ENCODE results near the gene PPP1R2.
"Not testable (repeated sequence)": the region's sequence is repeated elsewhere in the genome, so short reads cannot be mapped to it uniquely, and the experiment has no call there.

PPP1R2 gene

GRCh38 chr3:195537995-195538394 is 5.1 kb downstream of the PPP1R2 start:
- DNase-seq (ENCODE audit: low read depth), result no peak

- no peak for DNase-seq (ENCODE audit: low read depth)
Measured at GRCh38 chr3:195535293-195535692, 7.8 kb downstream of the PPP1R2 start.

- DNase-seq (ENCODE audit: low read depth), result no peak
Measured at GRCh38 chr3:195532834-195533233, 10.3 kb downstream of the PPP1R2 start.

GRCh38 chr3:195532345-195532744 is 10.8 kb downstream of the PPP1R2 start:
- no peak for DNase-seq (ENCODE audit: low read depth)

- DNase-seq (ENCODE audit: low read depth), result no peak
Measured at GRCh38 chr3:195531683-195532082, 11.4 kb downstream of the PPP1R2 start.

GRCh38 chr3:195526492-195526891 is 16.6 kb downstream of the PPP1R2 start:
- DNase-seq (ENCODE audit: low read depth), result no peak

- no peak for DNase-seq (ENCODE audit: low read depth)
Measured at GRCh38 chr3:195524171-195524896, 18.8 kb downstream of the PPP1R2 start.

GRCh38 chr3:195522254-195523023 is 20.7 kb downstream of the PPP1R2 start:
- no peak for DNase-seq (ENCODE audit: low read depth)

GRCh38 chr3:195517030-195517429 is 26.1 kb downstream of the PPP1R2 start:
- DNase-seq (ENCODE audit: low read depth), result no peak

GRCh38 chr3:195514610-195515235 is 28.4 kb downstream of the PPP1R2 start:
- not testable (repeated sequence) for DNase-seq (ENCODE audit: low read depth)

GRCh38 chr3:195512798-195513345 is 30.3 kb downstream of the PPP1R2 start:
- DNase-seq (ENCODE audit: low read depth), result no peak

- DNase-seq (ENCODE audit: low read depth), result no peak
Measured at GRCh38 chr3:195511136-195511535, 32.0 kb downstream of the PPP1R2 start.

- DNase-seq (ENCODE audit: low read depth), result no peak
Measured at GRCh38 chr3:195508185-195508584, 34.9 kb downstream of the PPP1R2 start.

- no peak for DNase-seq (ENCODE audit: low read depth)
Measured at GRCh38 chr3:195475614-195476013, 67.5 kb downstream of the PPP1R2 start.

- DNase-seq (ENCODE audit: low read depth), result not testable (repeated sequence)
Measured at GRCh38 chr3:195475116-195475515, 68.0 kb downstream of the PPP1R2 start.

GRCh38 chr3:195468841-195469240 is 74.3 kb downstream of the PPP1R2 start:
- DNase-seq (ENCODE audit: low read depth), result no peak

- DNase-seq (ENCODE audit: low read depth), result no peak
Measured at GRCh38 chr3:195468391-195468776, 74.7 kb downstream of the PPP1R2 start.

GRCh38 chr3:195467641-195468390 is 75.3 kb downstream of the PPP1R2 start:
- DNase-seq (ENCODE audit: low read depth), result no peak

- no peak for DNase-seq (ENCODE audit: low read depth)
Measured at GRCh38 chr3:195466251-195466650, 76.9 kb downstream of the PPP1R2 start.
